ENCODE data around the gene STYXL2.

STYXL2 gene

GRCh38 chr1:167136806-167137205, 42.9 kb downstream of the STYXL2 start:
- no peak for DNase-seq

DNA sequence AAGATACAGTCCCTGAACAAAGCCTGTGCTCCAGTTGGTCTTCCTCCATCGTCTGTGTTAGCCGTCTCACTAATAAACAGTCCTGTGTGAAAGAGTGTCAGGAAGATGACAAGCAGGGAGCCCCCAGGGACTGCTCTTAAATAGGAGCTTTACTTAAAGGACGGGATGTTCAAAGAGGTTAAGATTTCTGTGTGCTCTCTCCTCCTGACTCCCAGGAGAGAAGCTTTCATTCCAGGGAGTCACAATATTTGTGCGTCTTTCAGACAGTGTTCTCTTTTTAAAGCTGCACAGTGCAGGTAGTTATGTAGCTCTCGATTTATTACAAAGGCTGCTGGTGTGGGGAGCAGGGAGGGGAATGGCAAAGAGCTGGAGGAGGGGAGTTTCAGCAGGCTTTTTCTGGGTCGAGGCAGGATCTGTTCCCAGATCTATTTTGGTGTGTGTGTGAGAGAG, 43.5 kb downstream of the STYXL2 start:
- no peak for DNase-seq

- no peak for DNase-seq
Observed at GRCh38 chr1:167137793-167138510, 44.1 kb downstream of the STYXL2 start.

- DNase-seq = no peak
Observed at GRCh38 chr1:167138703-167139102, 44.8 kb downstream of the STYXL2 start.

- no peak for DNase-seq
Observed at GRCh38 chr1:167141963-167142362, 48.1 kb downstream of the STYXL2 start.

Data from activated gamma-delta T cell (primary cell).